HG03280 (cell line): ENCODE data around the gene DIAPH2.
"Not testable (repeated sequence)": the region's sequence is repeated elsewhere in the genome, so short reads cannot be mapped to it uniquely, and the experiment has no call there.

ENCODE experiments used
- ATAC-seq: cut with Tn5 transposase; IDR thresholded peaks from one replicate; pipeline ENCODE4 v1.9.1; 2021; ENCODE audit warnings: mild to moderate bottlenecking, moderate library complexity; ENCODE audit not compliant: unreplicated experiment

DIAPH2 gene

GRCh38 chrX:97366237-97366636 is 681.6 kb downstream of the DIAPH2 start:
- ATAC-seq = no peak

- ATAC-seq = no peak
Measured at GRCh38 chrX:97367125-97367524, 682.5 kb downstream of the DIAPH2 start.

GRCh38 chrX:97369947-97370346 is 685.3 kb downstream of the DIAPH2 start:
- ATAC-seq = no peak

- ATAC-seq = no peak
Measured at GRCh38 chrX:97372001-97372766, 687.5 kb downstream of the DIAPH2 start.

GRCh38 chrX:97374266-97374665 is 689.6 kb downstream of the DIAPH2 start:
- no peak for ATAC-seq

- ATAC-seq = no peak
Measured at GRCh38 chrX:97380200-97380599, 695.6 kb downstream of the DIAPH2 start.

GRCh38 chrX:97384685-97385084 is 700.0 kb downstream of the DIAPH2 start:
- ATAC-seq = no peak

- no peak for ATAC-seq
Measured at GRCh38 chrX:97387004-97387403, 702.4 kb downstream of the DIAPH2 start.

GRCh38 chrX:97389761-97390192 is 705.1 kb downstream of the DIAPH2 start:
- ATAC-seq = no peak

GRCh38 chrX:97397371-97397770 is 712.7 kb downstream of the DIAPH2 start:
- no peak for ATAC-seq

- peak; percentile 38 for ATAC-seq
Measured at GRCh38 chrX:97398030-97398551, 713.4 kb downstream of the DIAPH2 start.

- ATAC-seq = peak; percentile 42
Measured at GRCh38 chrX:97399400-97399799, 714.8 kb downstream of the DIAPH2 start.

- no peak for ATAC-seq
Measured at GRCh38 chrX:97400492-97400891, 715.9 kb downstream of the DIAPH2 start.

- peak; percentile 66 for ATAC-seq
Measured at GRCh38 chrX:97401154-97401553, 716.5 kb downstream of the DIAPH2 start.

GRCh38 chrX:97401586-97402136 is 717.0 kb downstream of the DIAPH2 start:
- no peak for ATAC-seq

GRCh38 chrX:97402333-97402732 is 717.7 kb downstream of the DIAPH2 start:
- ATAC-seq = no peak

GRCh38 chrX:97402903-97403302 is 718.3 kb downstream of the DIAPH2 start:
- no peak for ATAC-seq

- no peak for ATAC-seq
Measured at GRCh38 chrX:97405031-97405660, 720.5 kb downstream of the DIAPH2 start.

GRCh38 chrX:97409632-97410415 is 725.2 kb downstream of the DIAPH2 start:
- not testable (repeated sequence) for ATAC-seq

- ATAC-seq = no peak
Measured at GRCh38 chrX:97416461-97416860, 731.8 kb downstream of the DIAPH2 start.

- no peak for ATAC-seq
Measured at GRCh38 chrX:97429101-97429500, 744.5 kb downstream of the DIAPH2 start.
